Glutamatergic neuron (in vitro differentiated cells): Measurements from ENCODE around the gene RBM44. TPM values are rescaled to one million over a fixed set of nuclear protein-coding genes. Genes with fewer than 3 reads are reported as not detected.

Source experiments
- DNase-seq: peaks from one replicate; pipeline ENCODE4 v3.0.0; 2022
- H3K27ac Mint-ChIP-seq: one replicate; pipeline ENCODE4 v1.8.0; 2020; ENCODE audit warnings: mild to moderate bottlenecking, mixed read lengths, inconsistent platforms; ENCODE audit not compliant: unreplicated experiment
- H3K27me3 Mint-ChIP-seq: one replicate; pipeline ENCODE4 v1.8.0; 2020; ENCODE audit warnings: mild to moderate bottlenecking, moderate library complexity, mixed read lengths, inconsistent platforms; ENCODE audit not compliant: unreplicated experiment
- H3K36me3 Mint-ChIP-seq: one replicate; pipeline ENCODE4 v1.8.0; 2020; ENCODE audit warnings: mild to moderate bottlenecking, mixed read lengths, inconsistent platforms; ENCODE audit not compliant: unreplicated experiment
- H3K4me1 Mint-ChIP-seq: one replicate; pipeline ENCODE4 v1.8.0; 2020; ENCODE audit warnings: mild to moderate bottlenecking, low read depth, mixed read lengths, inconsistent platforms; ENCODE audit not compliant: unreplicated experiment
- H3K4me3 Mint-ChIP-seq: one replicate; pipeline ENCODE4 v1.8.0; 2020; ENCODE audit warnings: mild to moderate bottlenecking, mixed read lengths, inconsistent platforms; ENCODE audit not compliant: unreplicated experiment
- H3K9me3 Mint-ChIP-seq: one replicate; pipeline ENCODE4 v1.8.0; 2020; ENCODE audit warnings: mild to moderate bottlenecking, moderate library complexity, mixed read lengths, inconsistent platforms; ENCODE audit not compliant: unreplicated experiment
- CTCF ChIP-seq: fragments of 200-600 bp; sonication (generic); IDR thresholded peaks from one replicate; pipeline ENCODE4 v1.5.0; 2021; ENCODE audit not compliant: partially characterized antibody, unreplicated experiment
- total RNA-seq: library from RNA; stranded (reverse); fragmentation: NEBNext Ultra II Directional; extraction: Animal tissue kit (Norgen Biotek cat#: 25700); gene quantifications from one replicate; pipeline ENCODE4 v1.2.1, GENCODE V29; 2021; ENCODE audit not compliant: unreplicated experiment

The RBM44 gene
- total RNA-seq, 1 donor from 2014 or later: 1.3 TPM

DNA sequence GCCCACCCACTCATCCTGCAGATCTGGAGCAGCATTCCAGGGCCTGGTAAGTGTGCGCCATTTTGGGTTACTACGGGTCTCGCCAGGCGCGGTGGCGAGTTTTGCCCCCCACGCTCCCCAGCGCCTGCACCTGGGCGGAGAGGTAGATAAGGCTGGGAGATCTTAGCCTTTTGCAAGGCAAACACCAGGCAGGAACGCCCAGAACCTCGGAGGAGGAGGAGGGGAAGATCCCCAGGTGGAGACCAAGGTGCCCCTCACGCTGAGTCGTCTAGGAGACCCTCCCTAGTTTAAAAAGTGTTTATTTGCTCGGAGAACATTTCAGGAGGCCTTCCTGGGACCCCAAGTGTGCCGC, 60.5 kb downstream of the RBM44 start:
- no peak for DNase-seq
- TF ChIP-seq CTCF: no peak
- Mint-ChIP-seq H3K4me1 (peaks cover 23% of the 10 kb centered on the region), H3K4me3 (peak overlapping the region; percentile 65), H3K36me3 (no peaks in the 10 kb centered on the region), H3K27ac (peak overlapping the region; percentile 67), H3K27me3 (peaks cover 2% of the 10 kb centered on the region), H3K9me3 (peaks cover 2% of the 10 kb centered on the region)

- TF ChIP-seq CTCF: no peak
- peak within 1 kb of the TSS; percentile 76 for H3K4me3 Mint-ChIP-seq
- peaks cover 2% of the 10 kb centered on the region for H3K9me3 Mint-ChIP-seq
- no peak for DNase-seq
- H3K27me3 Mint-ChIP-seq: peaks cover 5% of the 10 kb centered on the region
- peaks cover 29% of the 10 kb centered on the region for H3K4me1 Mint-ChIP-seq
- peak within 1 kb of the TSS; percentile 67 for H3K27ac Mint-ChIP-seq
- H3K36me3 Mint-ChIP-seq: no peaks in the 10 kb centered on the region
Measured at GRCh38 chr2:237859533-237860272, 61.1 kb downstream of the RBM44 start, which contains the start of gene RAMP1. RAMP1 (plus strand) TSS chr2:237859623; CDS start chr2:237859676, 53 bp downstream.

DNA sequence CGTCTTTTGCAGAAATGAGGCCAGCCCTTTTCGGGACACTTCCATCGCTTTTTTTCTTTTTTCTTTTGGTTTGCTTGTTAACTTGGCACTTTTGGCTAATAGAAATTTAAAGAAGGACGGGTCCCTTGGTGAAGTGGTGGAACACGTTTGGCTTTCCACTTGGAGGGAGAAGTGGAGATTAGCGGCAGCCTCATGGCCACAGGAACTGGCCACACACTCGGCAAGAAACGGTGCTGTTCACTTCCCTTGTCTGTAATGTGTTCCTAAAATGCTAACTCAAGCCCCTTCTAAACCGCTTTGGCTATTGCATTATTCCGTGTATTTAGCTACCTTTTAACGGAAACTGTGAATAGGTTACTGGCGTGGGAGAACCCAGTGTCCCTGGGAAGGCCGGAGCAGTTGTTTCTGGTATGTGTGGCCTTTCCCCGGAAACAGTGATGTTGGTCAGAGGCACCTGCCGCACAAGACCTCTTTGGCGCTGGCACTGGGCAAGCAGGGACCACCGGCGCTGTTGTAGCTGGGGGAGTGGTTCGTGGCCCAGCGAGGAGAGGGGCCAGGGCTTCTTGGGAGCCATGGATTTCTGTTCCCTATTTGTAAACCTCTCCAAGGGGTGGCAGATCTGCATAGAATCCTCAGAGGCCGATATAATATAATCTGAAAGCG, 61.8 kb downstream of the RBM44 start:
- Mint-ChIP-seq H3K9me3 (peaks cover 2% of the 10 kb centered on the region), H3K36me3 (no peaks in the 10 kb centered on the region), H3K4me3 (peak overlapping the region; percentile 74), H3K4me1 (peaks cover 31% of the 10 kb centered on the region), H3K27ac (no peak overlapping the region), H3K27me3 (peaks cover 5% of the 10 kb centered on the region)
- TF ChIP-seq CTCF: no peak
- DNase-seq: no peak

DNA sequence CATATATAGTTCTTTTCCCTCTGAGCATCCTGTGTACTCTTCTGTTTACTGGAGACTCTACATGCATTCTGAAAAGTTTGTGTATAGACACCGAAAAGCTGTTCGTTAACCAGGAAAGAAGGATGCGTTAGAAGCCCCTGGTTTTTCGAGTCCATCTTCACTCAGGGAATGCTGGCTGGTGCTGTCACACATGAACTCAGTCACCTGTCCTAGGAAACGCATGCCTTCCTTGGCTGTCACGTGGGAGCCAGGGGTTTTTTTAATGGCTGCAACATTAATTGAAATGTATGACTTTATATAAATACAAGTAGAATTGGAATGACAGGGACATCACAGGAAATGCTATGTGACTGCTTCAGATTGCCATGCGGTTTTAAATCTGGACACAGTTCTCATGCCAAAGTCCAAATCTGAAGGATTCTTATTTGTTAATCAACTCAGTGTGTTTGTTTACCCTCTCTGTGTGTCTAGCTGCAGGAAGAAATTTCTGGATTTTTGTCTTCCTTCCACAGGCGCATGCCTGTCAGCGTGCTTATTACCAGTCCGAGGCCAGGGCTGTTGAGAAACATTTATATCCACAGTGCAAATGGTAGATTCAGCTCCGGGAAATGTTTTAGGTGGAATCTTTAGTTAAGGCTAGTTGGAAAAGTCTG, 63.4 kb downstream of the RBM44 start:
- no peaks in the 10 kb centered on the region for H3K36me3 Mint-ChIP-seq
- no peak overlapping the region for H3K27ac Mint-ChIP-seq
- no peak for DNase-seq
- H3K4me1 Mint-ChIP-seq: peaks cover 31% of the 10 kb centered on the region
- H3K27me3 Mint-ChIP-seq: peaks cover 5% of the 10 kb centered on the region
- no peak overlapping the region for H3K4me3 Mint-ChIP-seq
- TF ChIP-seq CTCF: no peak
- peaks cover 2% of the 10 kb centered on the region for H3K9me3 Mint-ChIP-seq
